Ureter (tissue), 1 donor: ENCODE data around the gene ZCCHC17. TPM values are rescaled to one million over a fixed set of nuclear protein-coding genes. Genes with fewer than 3 reads are reported as not detected.

ENCODE experiments used
- DNase-seq: peaks from one replicate; pipeline ENCODE4 v3.0.0-alpha.2; 2020; ENCODE audit warnings: low spot score
- total RNA-seq: library from RNA; stranded (reverse); gene quantifications from one replicate; pipeline ENCODE4 v1.2.4, GENCODE V29; 2023
- donor health status: DM: yes; HTN: yes; CAD: no.

ZCCHC17 gene
- total RNA-seq, 1 donor from 2014 or later: 22.0 TPM

GRCh38 chr1:31306278-31306677 is 9.4 kb downstream of the ZCCHC17 start:
- DNase-seq: no peak

GRCh38 chr1:31308036-31308435 is 11.2 kb downstream of the ZCCHC17 start:
- DNase-seq: no peak

- DNase-seq: no peak
Observed at GRCh38 chr1:31310198-31310597, 13.4 kb downstream of the ZCCHC17 start.

- DNase-seq: no peak
Observed at GRCh38 chr1:31315902-31316301, 19.1 kb downstream of the ZCCHC17 start.

GRCh38 chr1:31318146-31318545 is 21.3 kb downstream of the ZCCHC17 start:
- no peak for DNase-seq

GRCh38 chr1:31324093-31324492 is 27.3 kb downstream of the ZCCHC17 start:
- DNase-seq: no peak

GRCh38 chr1:31324992-31325391 is 28.2 kb downstream of the ZCCHC17 start:
- DNase-seq: no peak

- DNase-seq: no peak
Observed at GRCh38 chr1:31326461-31326860, 29.6 kb downstream of the ZCCHC17 start.

- no peak for DNase-seq
Observed at GRCh38 chr1:31327381-31327780, 30.5 kb downstream of the ZCCHC17 start.

- no peak for DNase-seq
Observed at GRCh38 chr1:31335007-31335406, 38.2 kb downstream of the ZCCHC17 start.

GRCh38 chr1:31336687-31337467 is 40.0 kb downstream of the ZCCHC17 start:
- no peak for DNase-seq

- DNase-seq: no peak
Observed at GRCh38 chr1:31344503-31344902, 47.7 kb downstream of the ZCCHC17 start.

GRCh38 chr1:31345635-31346034 is 48.8 kb downstream of the ZCCHC17 start:
- DNase-seq: no peak

- no peak for DNase-seq
Observed at GRCh38 chr1:31346785-31347184, 50.0 kb downstream of the ZCCHC17 start.

GRCh38 chr1:31348449-31348848 is 51.6 kb downstream of the ZCCHC17 start:
- no peak for DNase-seq

- DNase-seq: no peak
Observed at GRCh38 chr1:31354283-31354682, 57.5 kb downstream of the ZCCHC17 start.

- no peak for DNase-seq
Observed at GRCh38 chr1:31356427-31356826, 59.6 kb downstream of the ZCCHC17 start.

GRCh38 chr1:31361607-31362006 is 64.8 kb downstream of the ZCCHC17 start:
- DNase-seq: no peak

GRCh38 chr1:31362032-31362431 is 65.2 kb downstream of the ZCCHC17 start:
- no peak for DNase-seq

- DNase-seq: no peak
Observed at GRCh38 chr1:31364561-31365250, 67.9 kb downstream of the ZCCHC17 start.

GRCh38 chr1:31366796-31367195 is 70.0 kb downstream of the ZCCHC17 start:
- DNase-seq: no peak

- DNase-seq: no peak
Observed at GRCh38 chr1:31368611-31369107, 71.8 kb downstream of the ZCCHC17 start.

GRCh38 chr1:31370021-31370420 is 73.2 kb downstream of the ZCCHC17 start:
- no peak for DNase-seq
